Measurements from ENCODE around the gene TMC3. TPM values are rescaled to one million over a fixed set of nuclear protein-coding genes. Genes with fewer than 3 reads are reported as not detected.
"Not testable (repeated sequence)": the region's sequence is repeated elsewhere in the genome, so short reads cannot be mapped to it uniquely, and the experiment has no call there.

TMC3 gene
- total and polyA plus RNA-seq, 2 experiments from 2014 or later = 0.43 TPM; not detected in 1

GRCh38 chr15:81357180-81357686, 16.8 kb downstream of the TMC3 start:
- H3K36me3 ChIP-seq (replicated peaks; ENCODE audit: insufficient read depth, low read depth) = peaks cover 3% of the 10 kb centered on the region
- H3K27me3 ChIP-seq = no peaks in the 10 kb centered on the region
- no peaks in the 10 kb centered on the region for H4K20me1 ChIP-seq (ENCODE audit: insufficient read depth, poor library complexity, severe bottlenecking)
- 77% methylated on average over 6 of the region's 6 CpGs for WGBS (ENCODE audit: low lambda C conversion rate, missing lambda C conversion rate)
- no peaks in the 10 kb centered on the region for H3K79me2 ChIP-seq
- H3K4me2 ChIP-seq = no peak overlapping the region
- H3K9me3 ChIP-seq (ENCODE audit: low read depth) = no peaks in the 10 kb centered on the region
- H3K27ac ChIP-seq = no peak overlapping the region
- no peaks in the 10 kb centered on the region for H3K9me2 ChIP-seq (replicated peaks; ENCODE audit: insufficient read depth)
- TF ChIP-seq EZH2 (IDR thresholded peaks at IDR 0.05; ENCODE audit: borderline replicate concordance) (no peak), EZH2phosphoT487 (IDR thresholded peaks at IDR 0.05; ENCODE audit: low read depth, severe bottlenecking, unreplicated experiment) (no peak), CTCF (IDR thresholded peaks at IDR 0.05; ENCODE audit: poor library complexity) (no peak)
- no peak overlapping the region for H3K4me3 ChIP-seq
- no peak for DNase-seq (ENCODE audit: low spot score)
- H3K4me1 ChIP-seq (ENCODE audit: insufficient read depth) = no peaks in the 10 kb centered on the region
- no peak overlapping the region for H2AFZ ChIP-seq

GRCh38 chr15:81356252-81356651, 17.8 kb downstream of the TMC3 start:
- H3K4me2 ChIP-seq = no peak overlapping the region
- WGBS (ENCODE audit: low lambda C conversion rate, missing lambda C conversion rate) = 80% methylated on average over 5 of the region's 5 CpGs
- no peak overlapping the region for H3K27ac ChIP-seq
- TF ChIP-seq EZH2phosphoT487 (IDR thresholded peaks at IDR 0.05; ENCODE audit: low read depth, severe bottlenecking, unreplicated experiment) (no peak), EZH2 (IDR thresholded peaks at IDR 0.05; ENCODE audit: borderline replicate concordance) (no peak), CTCF (IDR thresholded peaks at IDR 0.05; ENCODE audit: poor library complexity) (no peak)
- no peak overlapping the region for H2AFZ ChIP-seq
- peaks cover 3% of the 10 kb centered on the region for H3K36me3 ChIP-seq (replicated peaks; ENCODE audit: insufficient read depth, low read depth)
- H4K20me1 ChIP-seq (ENCODE audit: insufficient read depth, poor library complexity, severe bottlenecking) = no peaks in the 10 kb centered on the region
- H3K79me2 ChIP-seq = no peaks in the 10 kb centered on the region
- no peaks in the 10 kb centered on the region for H3K4me1 ChIP-seq (ENCODE audit: insufficient read depth)
- H3K4me3 ChIP-seq = no peak overlapping the region
- no peaks in the 10 kb centered on the region for H3K27me3 ChIP-seq
- H3K9me3 ChIP-seq (ENCODE audit: low read depth) = no peaks in the 10 kb centered on the region
- no peaks in the 10 kb centered on the region for H3K9me2 ChIP-seq (replicated peaks; ENCODE audit: insufficient read depth)
- no peak for DNase-seq (ENCODE audit: low spot score)

DNA sequence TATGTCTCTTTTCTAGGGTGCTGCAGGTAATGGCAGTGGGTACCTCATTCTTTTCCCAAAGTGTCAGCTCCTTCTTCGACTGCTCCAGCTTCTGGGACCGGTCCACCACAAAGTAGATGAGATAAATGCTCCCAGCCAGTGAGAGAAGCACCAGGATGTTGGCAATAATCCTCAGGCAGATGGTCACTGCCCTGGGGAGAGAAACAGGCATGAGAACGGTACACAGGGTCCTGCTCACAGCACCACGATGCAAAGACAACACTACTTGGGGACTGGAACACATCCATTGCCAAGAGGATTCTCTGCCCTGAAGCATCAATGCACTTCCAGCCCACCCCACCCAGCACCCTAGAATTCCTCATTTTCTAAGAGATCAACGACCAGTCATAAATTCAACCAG, 22.4 kb downstream of the TMC3 start:
- Histone ChIP-seq H3K9me2 (replicated peaks; ENCODE audit: insufficient read depth) (no peaks in the 10 kb centered on the region), H3K79me2 (no peaks in the 10 kb centered on the region), H3K36me3 (replicated peaks; ENCODE audit: insufficient read depth, low read depth) (no peaks in the 10 kb centered on the region), H3K27me3 (no peaks in the 10 kb centered on the region), H2AFZ (no peak overlapping the region), H3K4me2 (no peak overlapping the region), H3K4me3 (no peak overlapping the region), H3K9me3 (ENCODE audit: low read depth) (no peaks in the 10 kb centered on the region), H3K27ac (no peak overlapping the region), H4K20me1 (ENCODE audit: insufficient read depth, poor library complexity, severe bottlenecking) (no peaks in the 10 kb centered on the region), H3K4me1 (ENCODE audit: insufficient read depth) (no peaks in the 10 kb centered on the region)
- TF ChIP-seq EZH2 (IDR thresholded peaks at IDR 0.05; ENCODE audit: borderline replicate concordance) (no peak), EZH2phosphoT487 (IDR thresholded peaks at IDR 0.05; ENCODE audit: low read depth, severe bottlenecking, unreplicated experiment) (no peak), CTCF (IDR thresholded peaks at IDR 0.05; ENCODE audit: poor library complexity) (no peak)
- 80% methylated on average over 5 of the region's 5 CpGs for WGBS (ENCODE audit: low lambda C conversion rate, missing lambda C conversion rate)
- no peak for DNase-seq (ENCODE audit: low spot score)

DNA sequence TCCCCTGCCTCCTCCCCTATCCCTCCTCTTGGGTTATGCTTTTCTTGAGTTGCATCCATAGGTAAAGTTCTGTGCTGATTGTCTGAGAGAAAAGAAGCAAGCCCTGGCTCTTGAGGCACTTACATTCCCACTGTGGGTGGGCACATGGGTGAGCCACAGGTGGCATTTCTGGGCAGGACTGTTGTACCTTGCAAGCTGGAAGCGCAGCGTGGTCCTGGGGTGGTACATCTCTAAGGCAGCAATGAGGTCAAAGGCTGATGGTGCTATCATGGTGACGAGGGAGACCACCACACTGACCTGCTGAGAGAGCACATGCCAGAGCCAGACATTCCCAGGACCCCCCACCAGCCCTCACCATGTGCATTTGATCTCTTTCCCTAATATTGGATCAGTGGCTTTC, 24.7 kb downstream of the TMC3 start:
- H4K20me1 ChIP-seq (ENCODE audit: insufficient read depth, poor library complexity, severe bottlenecking) = no peaks in the 10 kb centered on the region
- no peak for DNase-seq (ENCODE audit: low spot score)
- no peak overlapping the region for H2AFZ ChIP-seq
- no peaks in the 10 kb centered on the region for H3K9me2 ChIP-seq (replicated peaks; ENCODE audit: insufficient read depth)
- no peak overlapping the region for H3K27ac ChIP-seq
- no peak overlapping the region for H3K4me3 ChIP-seq
- no peak for TF ChIP-seq EZH2phosphoT487 (IDR thresholded peaks at IDR 0.05; ENCODE audit: low read depth, severe bottlenecking, unreplicated experiment)
- no peak for TF ChIP-seq CTCF (IDR thresholded peaks at IDR 0.05; ENCODE audit: poor library complexity)
- TF ChIP-seq EZH2 (IDR thresholded peaks at IDR 0.05; ENCODE audit: borderline replicate concordance) = no peak
- H3K27me3 ChIP-seq = no peaks in the 10 kb centered on the region
- H3K79me2 ChIP-seq = no peaks in the 10 kb centered on the region
- H3K9me3 ChIP-seq (ENCODE audit: low read depth) = no peaks in the 10 kb centered on the region
- no peaks in the 10 kb centered on the region for H3K36me3 ChIP-seq (replicated peaks; ENCODE audit: insufficient read depth, low read depth)
- 93% methylated on average over 3 of the region's 3 CpGs for WGBS (ENCODE audit: low lambda C conversion rate, missing lambda C conversion rate)
- no peaks in the 10 kb centered on the region for H3K4me1 ChIP-seq (ENCODE audit: insufficient read depth)
- H3K4me2 ChIP-seq = no peak overlapping the region

- H3K36me3 ChIP-seq (replicated peaks; ENCODE audit: insufficient read depth, low read depth); H4K20me1 ChIP-seq (ENCODE audit: insufficient read depth, poor library complexity, severe bottlenecking); H3K79me2 ChIP-seq; H2AFZ ChIP-seq; H3K4me2 ChIP-seq; H3K27me3 ChIP-seq; H3K4me1 ChIP-seq (ENCODE audit: insufficient read depth); H3K27ac ChIP-seq; H3K9me3 ChIP-seq (ENCODE audit: low read depth); H3K9me2 ChIP-seq (replicated peaks; ENCODE audit: insufficient read depth); DNase-seq (ENCODE audit: low spot score); H3K4me3 ChIP-seq: not testable (repeated sequence)
- WGBS (ENCODE audit: low lambda C conversion rate, missing lambda C conversion rate) = 92% methylated on average over 9 of the region's 11 CpGs
These were observed 25.3 kb downstream of the TMC3 start for GRCh38 chr15:81348691-81349090.

Measured in hepatocyte (in vitro differentiated cells).